Gastrocnemius medialis (tissue), 4 donors: ENCODE measurements around the gene RPS6KA4. TPM values are rescaled to one million over a fixed set of nuclear protein-coding genes. Genes with fewer than 3 reads are reported as not detected.

Experiments used
- ATAC-seq, 2 donors: fragments of 150-250 bp; one replicate each; pipeline ENCODE4 v1.9.1; 2016
- DNase-seq, 2 donors: peaks; one replicate each; pipeline ENCODE4 v3.0.0-alpha.2; 2019
- H3K27ac ChIP-seq, 4 donors: fragments of 200-600 bp; sonication (generic); 1 replicate in 1 of 4; 2 replicates in 3 of 4; pipeline ENCODE4 v1.5.1; 2016 to 2018; ENCODE audit warnings: mild to moderate bottlenecking in 2 of 4, moderate library complexity in 1 of 4
- H3K27me3 ChIP-seq, 3 donors: fragments of 200-600 bp; sonication (generic) in 2 of 3; 1 replicate in 1 of 3; 2 replicates in 2 of 3; pipeline versions ENCODE4 v1.5.1 to v1.6.0; 2016 to 2019; ENCODE audit warnings: mild to moderate bottlenecking in 1 of 3, moderate library complexity in 1 of 3
- H3K36me3 ChIP-seq, 2 donors: fragments of 200-600 bp; sonication (generic) in 1 of 2; one replicate each; pipeline ENCODE4 v1.5.1; 2017 to 2018
- H3K4me1 ChIP-seq, 2 donors: fragments of 200-600 bp; sonication (generic) in 1 of 2; one replicate each; pipeline ENCODE4 v1.5.1; 2016 to 2017; ENCODE audit warnings: mild to moderate bottlenecking in 2 of 2
- H3K4me3 ChIP-seq, 4 donors: fragments of 200-600 bp; sonication (generic) in 3 of 4; 1 replicate in 1 of 4; 2 replicates in 3 of 4; pipeline ENCODE4 v1.5.1; 2016 to 2019; ENCODE audit warnings: mild to moderate bottlenecking in 2 of 4
- H3K9me3 ChIP-seq, 3 donors: fragments of 200-600 bp; sonication (generic) in 2 of 3; 1 replicate in 1 of 3; 2 replicates in 2 of 3; pipeline ENCODE4 v1.5.1; 2016 to 2019
- POLR2A ChIP-seq, 2 donors: fragments of 450-650 bp; IDR thresholded peaks; one replicate each; pipeline ENCODE4 v1.6.1; 2017; ENCODE audit warnings: antibody characterized with exemption in 2 of 2, mild to moderate bottlenecking in 2 of 2, moderate library complexity in 2 of 2
- in situ Hi-C, 4 donors: fragments of 200-750 bp; cut with MboI; loops; one replicate each; pipeline versions ENCODE4 v1.15.0 to v1.8.0; 2017; ENCODE audit warnings: low sequenced_read_pairs in 4 of 4
- intact Hi-C: fragments of 100-400 bp; cut with DNase I; formaldehyde crosslinking; loops from one replicate; pipeline ENCODE4 v1.15.1; 2023; ENCODE audit warnings: low total_unique reads
- total RNA-seq, 4 donors: library from RNA; depleted of rRNA; stranded (reverse); fragments of >200 nt; gene quantifications; one replicate each; pipeline versions ENCODE4 v1.1.0 to v1.2.3, GENCODE V29; 2016
- TF ChIP-seq, protein P1 (sequence below), 5 experiments: fragments of 450-650 bp in 3 of 5; fragments of 200-600 bp in 2 of 5; sonication (generic) in 2 of 5; IDR thresholded peaks in 4 of 5; conservative IDR thresholded peaks in 1 of 5; 1 replicate in 4 of 5; 2 replicates in 1 of 5; pipeline ENCODE4 v1.5.1; 2016 to 2019; ENCODE audit warnings: antibody characterized with exemption in 5 of 5, mild to moderate bottlenecking in 3 of 5, moderate library complexity in 3 of 5

Gene RPS6KA4
- total RNA-seq, 4 donors from 2014 or later = 16.6 to 27.0 (median 17.2) TPM

- Histone ChIP-seq H3K9me3 (no peaks in the 10 kb centered on the region), H3K4me3 (no peak overlapping the region), H3K27ac (no peak overlapping the region), H3K36me3 (no peaks in the 10 kb centered on the region), H3K27me3 (peaks cover 0 to 7% (median 5%) of the 10 kb centered on the region in 3 donors), H3K4me1 (peaks cover 0 to 7% of the 10 kb centered on the region in 2 donors)
- TF ChIP-seq, protein P1, sequence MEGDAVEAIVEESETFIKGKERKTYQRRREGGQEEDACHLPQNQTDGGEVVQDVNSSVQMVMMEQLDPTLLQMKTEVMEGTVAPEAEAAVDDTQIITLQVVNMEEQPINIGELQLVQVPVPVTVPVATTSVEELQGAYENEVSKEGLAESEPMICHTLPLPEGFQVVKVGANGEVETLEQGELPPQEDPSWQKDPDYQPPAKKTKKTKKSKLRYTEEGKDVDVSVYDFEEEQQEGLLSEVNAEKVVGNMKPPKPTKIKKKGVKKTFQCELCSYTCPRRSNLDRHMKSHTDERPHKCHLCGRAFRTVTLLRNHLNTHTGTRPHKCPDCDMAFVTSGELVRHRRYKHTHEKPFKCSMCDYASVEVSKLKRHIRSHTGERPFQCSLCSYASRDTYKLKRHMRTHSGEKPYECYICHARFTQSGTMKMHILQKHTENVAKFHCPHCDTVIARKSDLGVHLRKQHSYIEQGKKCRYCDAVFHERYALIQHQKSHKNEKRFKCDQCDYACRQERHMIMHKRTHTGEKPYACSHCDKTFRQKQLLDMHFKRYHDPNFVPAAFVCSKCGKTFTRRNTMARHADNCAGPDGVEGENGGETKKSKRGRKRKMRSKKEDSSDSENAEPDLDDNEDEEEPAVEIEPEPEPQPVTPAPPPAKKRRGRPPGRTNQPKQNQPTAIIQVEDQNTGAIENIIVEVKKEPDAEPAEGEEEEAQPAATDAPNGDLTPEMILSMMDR (IDR thresholded peaks at IDR 0.05 in 4 of 5, conservative IDR thresholded peaks at IDR 0.05 in 1 of 5) = no peak
- DNase-seq (no peak), ATAC-seq (no peak)
- in situ Hi-C loops (no loop called here), intact Hi-C loops (no loop called here)
These were observed 7.8 kb upstream of the RPS6KA4 start for GRCh38 chr11:64351136-64351631.

DNA sequence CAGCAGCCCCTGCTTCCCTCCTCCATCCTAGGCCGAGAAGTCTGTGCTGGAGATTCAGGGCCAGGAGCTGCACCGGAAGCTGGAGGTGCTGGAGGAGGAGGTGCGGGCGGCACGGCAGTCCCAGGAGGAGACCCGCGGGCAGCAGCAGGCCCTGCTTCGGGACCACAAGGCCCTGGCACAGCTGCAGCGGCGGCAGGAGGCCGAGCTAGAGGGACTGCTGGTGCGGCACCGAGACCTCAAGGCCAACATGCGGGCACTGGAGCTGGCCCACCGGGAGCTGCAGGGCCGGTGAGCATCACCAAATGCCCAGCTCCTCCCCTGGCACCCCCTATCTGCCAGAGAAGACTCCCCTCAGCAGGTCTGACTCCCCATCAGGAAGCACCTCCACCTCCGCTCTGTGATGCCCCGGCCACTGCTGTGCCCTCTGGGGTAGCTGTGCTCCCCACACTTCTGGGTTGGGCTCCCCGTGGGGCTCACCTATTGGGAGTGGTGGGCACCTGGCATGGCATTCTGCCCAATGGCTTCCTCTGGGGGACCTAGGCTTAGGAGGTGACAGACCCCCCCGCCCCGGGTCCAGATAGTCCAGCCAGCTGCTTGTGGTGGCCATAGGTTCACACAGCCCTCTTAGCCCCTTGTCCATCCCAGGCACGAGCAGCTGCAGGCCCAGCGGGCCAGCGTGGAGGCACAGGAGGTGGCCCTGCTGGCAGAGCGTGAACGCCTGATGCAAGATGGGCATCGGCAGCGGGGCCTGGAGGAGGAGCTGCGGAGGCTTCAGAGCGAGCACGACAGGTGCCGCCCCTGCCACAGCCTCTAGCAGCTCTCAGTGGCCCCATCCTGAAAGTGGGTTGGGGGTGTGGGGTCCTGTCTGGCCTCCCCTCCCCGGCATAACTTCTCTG lies 6.6 kb upstream of the RPS6KA4 start:
- in situ Hi-C loops (no loop called here), intact Hi-C loops (no loop called here)
- ATAC-seq = no peak

DNA sequence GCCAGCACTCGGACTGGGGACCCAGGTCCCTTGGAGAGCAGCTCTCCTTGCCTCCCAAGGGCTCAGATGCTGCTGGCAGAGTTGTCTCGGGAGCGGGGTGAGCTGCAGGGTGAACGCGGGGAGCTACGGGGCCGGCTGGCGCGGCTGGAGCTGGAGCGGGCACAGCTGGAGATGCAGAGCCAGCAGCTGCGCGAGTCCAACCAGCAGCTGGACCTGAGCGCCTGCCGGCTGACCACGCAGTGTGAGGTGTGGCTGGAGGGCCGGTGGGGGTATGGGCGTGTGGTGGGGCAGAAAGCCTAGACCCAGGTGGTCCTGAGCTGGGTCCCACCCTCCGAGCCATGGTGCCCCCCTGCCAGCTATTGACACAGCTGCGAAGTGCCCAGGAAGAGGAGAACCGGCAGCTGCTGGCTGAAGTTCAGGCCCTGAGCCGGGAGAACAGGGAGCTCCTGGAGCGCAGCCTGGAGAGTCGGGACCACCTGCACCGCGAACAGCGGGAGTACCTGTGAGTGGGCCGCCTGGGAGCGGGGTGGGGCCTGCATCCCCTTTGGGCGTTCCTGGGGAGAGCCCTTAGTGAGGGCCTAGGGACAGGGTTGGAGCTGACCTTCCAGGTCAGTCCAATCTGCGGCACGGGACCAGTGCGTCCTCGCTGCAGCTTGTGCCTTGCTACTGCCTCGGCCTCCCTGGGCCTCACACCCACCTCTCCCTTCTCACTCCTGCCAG lies 5.8 kb upstream of the RPS6KA4 start:
- peaks cover 0 to 7% (median 5%) of the 10 kb centered on the region in 3 donors for H3K27me3 ChIP-seq
- no peak overlapping the region for H3K4me3 ChIP-seq
- H3K4me1 ChIP-seq = peaks cover 0 to 10% of the 10 kb centered on the region in 2 donors
- no peak for DNase-seq
- TF ChIP-seq, protein P1 (IDR thresholded peaks at IDR 0.05 in 4 of 5, conservative IDR thresholded peaks at IDR 0.05 in 1 of 5) = no peak
- no peak for TF ChIP-seq POLR2A (IDR thresholded peaks at IDR 0.05)
- in situ Hi-C loops (no loop called here), intact Hi-C loops (no loop called here)
- no peak for ATAC-seq
- H3K9me3 ChIP-seq = no peaks in the 10 kb centered on the region
- no peak overlapping the region for H3K27ac ChIP-seq
- no peaks in the 10 kb centered on the region for H3K36me3 ChIP-seq

More for the DNA sequence above, 6.6 kb upstream of the RPS6KA4 start:
- no peak for DNase-seq
- Histone ChIP-seq H3K9me3 (no peaks in the 10 kb centered on the region), H3K4me1 (peaks cover 0 to 7% of the 10 kb centered on the region in 2 donors), H3K4me3 (no peak overlapping the region), H3K27me3 (peaks cover 0 to 7% (median 5%) of the 10 kb centered on the region in 3 donors), H3K36me3 (no peaks in the 10 kb centered on the region), H3K27ac (no peak overlapping the region)
- no peak for TF ChIP-seq POLR2A (IDR thresholded peaks at IDR 0.05)
- TF ChIP-seq, protein P1 (IDR thresholded peaks at IDR 0.05 in 4 of 5, conservative IDR thresholded peaks at IDR 0.05 in 1 of 5) = no peak

DNA sequence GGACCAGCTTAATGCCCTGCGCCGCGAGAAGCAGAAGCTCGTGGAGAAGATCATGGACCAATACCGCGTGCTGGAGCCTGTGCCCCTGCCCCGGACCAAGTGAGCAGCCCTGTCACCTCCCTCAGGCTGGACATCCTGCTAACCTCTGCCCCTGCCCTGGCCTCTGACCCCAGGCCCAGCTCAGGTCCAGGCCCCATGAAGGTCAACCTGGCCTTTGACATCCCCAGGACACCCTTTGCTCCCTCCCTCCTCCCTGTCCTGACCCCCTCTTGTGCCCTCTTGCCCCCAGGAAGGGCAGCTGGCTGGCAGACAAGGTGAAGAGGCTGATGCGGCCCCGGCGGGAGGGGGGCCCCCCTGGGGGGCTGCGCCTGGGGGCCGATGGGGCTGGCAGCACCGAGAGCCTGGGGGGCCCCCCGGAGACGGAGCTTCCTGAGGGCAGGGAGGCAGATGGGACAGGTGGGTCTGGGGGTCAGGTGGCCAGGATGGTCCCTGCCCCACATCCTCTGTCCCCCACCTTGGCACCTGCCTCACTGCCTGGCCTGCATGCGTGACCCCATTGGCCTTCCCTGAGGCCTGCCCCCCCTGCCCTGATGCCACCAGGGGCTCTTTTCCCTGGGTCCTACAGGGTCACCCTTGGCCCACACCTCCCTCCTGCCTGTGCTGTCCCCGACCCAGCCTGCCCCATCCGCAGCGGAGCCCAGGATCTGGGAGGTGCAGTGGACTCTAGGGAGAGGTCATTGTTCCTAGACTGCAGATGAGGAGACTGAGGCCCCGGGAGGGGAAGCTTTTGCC lies 5.1 kb upstream of the RPS6KA4 start:
- TF ChIP-seq, protein P1 (IDR thresholded peaks at IDR 0.05 in 4 of 5, conservative IDR thresholded peaks at IDR 0.05 in 1 of 5) = no peak
- in situ Hi-C loops (no loop called here), intact Hi-C loops (no loop called here)
- H3K9me3 ChIP-seq = no peaks in the 10 kb centered on the region
- H3K4me3 ChIP-seq = no peak overlapping the region
- peaks cover 0 to 7% (median 5%) of the 10 kb centered on the region in 3 donors for H3K27me3 ChIP-seq
- DNase-seq (no peak), ATAC-seq (no peak)
- H3K27ac ChIP-seq = no peak overlapping the region
- no peaks in the 10 kb centered on the region for H3K36me3 ChIP-seq
- peaks cover 5 to 15% of the 10 kb centered on the region in 2 donors for H3K4me1 ChIP-seq
